Vein endothelial cell (primary cell): Measurements from ENCODE around the gene ACR. TPM values are rescaled to one million over a fixed set of nuclear protein-coding genes. Genes with fewer than 3 reads are reported as not detected.

Experiments
- small RNA-seq: library from RNA; depleted of rRNA; stranded (forward); fragments of <200 nt; gene quantifications from one replicate; pipeline ENCODE3, GENCODE V24; 2012
- total RNA-seq: library from RNA; depleted of rRNA; stranded (reverse); fragments of >200 nt; gene quantifications from 2 replicates; pipeline ENCODE4 v1.2.3, GENCODE V29; 2012

ACR gene
- total RNA-seq, result 0.38 and 1.3 TPM in 2 replicates

DNA sequence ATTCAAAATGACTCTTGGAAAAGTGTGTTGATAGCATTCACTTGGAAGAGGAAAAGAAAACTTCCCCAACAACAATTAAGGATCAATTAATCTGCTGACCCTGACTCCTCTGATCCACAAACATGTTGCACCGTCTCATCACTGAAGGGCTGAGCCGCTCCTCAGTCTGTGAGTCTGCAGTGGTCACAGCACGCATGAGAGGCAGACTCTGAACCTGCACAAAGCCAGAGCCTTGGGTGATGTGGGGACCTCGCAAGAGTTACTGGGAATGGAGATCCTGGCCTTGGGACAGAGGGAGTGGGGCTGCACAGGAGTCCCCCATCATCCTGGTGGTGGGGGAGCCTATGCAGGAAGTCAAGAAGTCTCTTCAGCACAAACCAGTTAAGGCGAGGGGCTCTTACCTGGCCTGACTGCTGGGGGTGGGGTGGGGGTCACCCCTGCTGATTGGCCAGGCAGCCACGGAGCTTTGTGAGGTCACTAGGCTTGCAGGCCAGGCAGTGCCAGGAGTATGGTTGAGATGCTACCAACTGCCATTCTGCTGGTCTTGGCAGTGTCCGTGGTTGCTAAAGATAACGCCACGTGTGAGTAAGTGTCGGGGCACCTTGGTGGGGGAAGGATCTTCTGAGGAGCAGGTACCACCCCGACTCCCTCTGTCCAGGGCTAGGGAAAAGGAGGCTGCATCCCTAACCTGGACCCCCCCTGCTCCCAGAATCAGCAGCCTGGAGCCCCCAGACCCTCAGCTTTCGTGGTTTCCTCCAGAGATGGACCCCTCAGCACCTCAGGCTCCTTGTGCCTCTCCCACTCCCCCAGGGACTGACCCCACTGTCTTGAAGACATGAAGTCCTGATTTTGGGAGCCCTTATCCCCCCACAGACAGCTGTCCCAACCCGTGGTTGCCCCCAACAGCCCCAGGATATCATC is at the start of gene ACR:
ACR (plus strand) TSS at position 477 of the 921 bp plus-strand sequence; CDS start at position 509, 32 bp downstream.

GRCh38 chr22:50783033-50783879 is 45.3 kb downstream of the ACR start, which contains the start of gene RABL2B:
TSS of gene RABL2B (minus strand) at chr22:50783636. CDS start at chr22:50782294, 1,342 bp downstream.

Small RNAs within 50 kb of the gene (small RNA-seq; reads per million reads assigned to genes)
- gene RNU6-409P, result not detected

Other genes starting within 250 kb of the ACR start
- gene LMF2, start 230.5 kb upstream of the ACR start, total RNA-seq, result 43.1 and 52.6 TPM in 2 replicates
- 27.8 and 31.7 TPM in 2 replicates for gene NCAPH2, start 230.0 kb upstream of the ACR start, total RNA-seq
- gene SCO2, start 212.6 kb upstream of the ACR start, total RNA-seq, result 2.9 and 3.2 TPM in 2 replicates
- gene TYMP, start 208.2 kb upstream of the ACR start, total RNA-seq, result 5.5 and 9.5 TPM in 2 replicates
- under 0.01 TPM in 1 of 2 replicates, not detected in the other for gene KLHDC7B, start 192.3 kb upstream of the ACR start, total RNA-seq
- not detected in 2 replicates for gene SYCE3, start 175.3 kb upstream of the ACR start, total RNA-seq
- 2.0 and 2.5 TPM in 2 replicates for gene CPT1B, start 159.8 kb upstream of the ACR start, total RNA-seq
- gene CHKB, start 155.4 kb upstream of the ACR start, total RNA-seq, result 32.6 and 36.6 TPM in 2 replicates
- gene MAPK8IP2, start 137.4 kb upstream of the ACR start, total RNA-seq, result 0.10 and 0.33 TPM in 2 replicates
- 20.8 and 41.5 TPM in 2 replicates for gene ARSA, start 110.1 kb upstream of the ACR start, total RNA-seq
- 29.8 and 43.8 TPM in 2 replicates for gene SHANK3, start 65.4 kb upstream of the ACR start, total RNA-seq
- gene RABL2B, start 45.4 kb downstream of the ACR start, total RNA-seq, result 13.5 and 16.0 TPM in 2 replicates